Stimulated activated CD4-positive, alpha-beta T cell treated with anti-CD3 and anti-CD28 coated beads, Interleukin-2, amount 100 ng/mL, for 48 hours (primary cell): Measurements from ENCODE around the gene TFF3.
"Not testable (repeated sequence)": the region's sequence is repeated elsewhere in the genome, so short reads cannot be mapped to it uniquely, and the experiment has no call there.

Experiments
- DNase-seq, 2 donors: peaks; one replicate each; pipeline ENCODE4 v3.0.0-alpha.2; 2020

The TFF3 gene

DNA sequence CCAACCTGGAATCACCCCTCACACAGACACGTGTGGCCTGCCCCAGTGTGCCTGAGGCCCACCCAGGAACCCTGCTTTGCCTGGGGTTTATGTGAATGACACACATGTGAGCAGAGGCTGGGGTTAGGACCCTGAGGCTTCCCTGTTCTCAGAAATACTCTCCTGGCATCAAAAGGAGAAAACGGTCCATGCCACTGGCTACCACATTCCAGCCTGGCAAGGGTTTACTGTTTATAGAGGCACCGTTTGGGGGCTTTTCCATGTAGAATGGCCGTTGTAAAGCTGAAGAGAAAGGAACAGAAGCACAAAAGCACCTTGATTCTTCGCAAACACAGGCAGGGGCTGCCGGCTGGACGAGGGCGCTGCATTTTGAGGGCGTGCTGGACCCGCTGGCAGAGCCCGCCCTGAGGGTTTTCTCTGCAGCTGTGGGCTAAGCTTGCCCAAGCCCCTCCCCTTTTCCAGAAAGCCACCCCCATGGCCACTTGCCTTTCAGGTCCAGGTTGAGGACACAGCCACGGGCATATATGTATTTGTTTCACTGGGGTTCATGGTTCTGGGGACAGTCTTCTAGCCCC is 13.0 kb downstream of the TFF3 start:
- no peak for DNase-seq

DNA sequence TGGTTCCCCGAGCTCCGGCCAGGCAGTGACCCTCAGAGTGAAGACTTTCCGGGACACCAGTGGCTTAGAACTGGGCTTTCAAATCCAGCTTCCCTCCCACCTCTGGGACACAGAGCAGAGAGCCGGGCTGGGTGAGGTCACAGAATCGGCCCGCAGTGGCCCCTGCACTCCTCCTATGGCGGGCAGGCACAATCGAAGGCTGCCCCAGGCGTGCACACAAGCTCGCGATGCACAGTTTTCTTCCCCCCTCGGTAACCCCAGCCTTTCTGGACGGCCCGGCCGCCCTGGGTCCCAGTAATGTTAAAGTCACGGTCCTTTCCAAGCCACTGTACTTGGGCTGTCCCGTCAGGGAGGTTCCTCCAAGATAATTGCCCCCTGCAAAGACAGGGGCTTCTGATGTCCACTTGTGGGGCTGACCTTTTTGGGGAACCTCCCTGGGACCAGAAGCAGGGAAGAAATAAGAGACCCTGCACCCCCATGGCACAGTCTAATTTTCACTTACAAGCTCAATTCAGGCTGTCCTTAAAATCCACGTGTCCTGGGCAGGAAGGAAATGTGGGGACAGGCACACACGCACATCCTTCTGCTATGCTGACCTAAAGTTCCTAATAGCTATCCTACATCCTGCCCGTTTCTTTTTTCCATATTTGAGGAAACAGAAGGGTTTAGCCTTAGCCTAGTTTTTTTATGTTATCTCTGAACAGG is 13.7 kb downstream of the TFF3 start:
- DNase-seq, result no peak

DNA sequence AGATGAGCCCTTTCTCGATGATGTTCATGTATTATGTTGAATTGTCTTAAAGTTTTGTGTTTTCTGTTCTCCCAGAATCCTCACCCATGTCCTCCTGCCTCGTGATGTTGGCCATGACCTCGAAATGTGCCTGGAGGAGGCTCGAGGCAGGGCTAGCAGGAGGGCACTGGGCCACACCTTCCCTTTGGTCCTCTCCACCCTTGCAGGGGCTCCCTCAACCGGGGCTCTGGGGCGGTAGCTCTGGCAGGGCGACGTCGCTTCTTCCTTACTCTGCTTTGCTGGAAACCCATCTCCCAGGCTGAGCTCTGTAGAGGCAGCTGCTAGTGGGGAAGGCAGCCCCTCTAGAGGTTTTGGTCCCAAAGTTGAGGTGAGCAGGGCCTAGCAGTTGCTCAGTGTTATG is 14.3 kb downstream of the TFF3 start:
- DNase-seq, result no peak

DNA sequence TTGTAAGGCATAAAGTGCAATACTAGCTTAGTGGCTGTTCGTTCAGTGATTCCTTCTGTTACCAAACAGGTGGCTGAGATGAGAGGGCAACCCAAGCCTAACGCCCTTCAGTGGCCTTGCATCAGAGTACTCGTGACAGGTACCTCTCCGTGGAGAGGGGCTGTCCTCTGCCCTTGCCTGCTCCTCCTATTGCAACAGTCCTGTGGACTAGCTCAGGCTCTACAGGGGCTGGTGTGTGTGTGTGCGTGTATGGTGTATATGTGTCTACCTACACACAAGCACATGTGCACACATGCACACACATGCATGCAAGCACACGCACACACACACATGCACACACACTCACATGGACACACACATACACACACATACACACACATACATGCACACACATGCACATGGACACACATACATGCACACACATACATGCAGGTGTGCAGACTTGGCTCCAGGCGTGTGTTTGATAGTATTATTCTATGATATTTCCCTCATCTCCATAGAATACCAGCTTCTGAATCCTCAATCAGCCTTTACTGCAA is 15.1 kb downstream of the TFF3 start:
- no peak for DNase-seq

DNA sequence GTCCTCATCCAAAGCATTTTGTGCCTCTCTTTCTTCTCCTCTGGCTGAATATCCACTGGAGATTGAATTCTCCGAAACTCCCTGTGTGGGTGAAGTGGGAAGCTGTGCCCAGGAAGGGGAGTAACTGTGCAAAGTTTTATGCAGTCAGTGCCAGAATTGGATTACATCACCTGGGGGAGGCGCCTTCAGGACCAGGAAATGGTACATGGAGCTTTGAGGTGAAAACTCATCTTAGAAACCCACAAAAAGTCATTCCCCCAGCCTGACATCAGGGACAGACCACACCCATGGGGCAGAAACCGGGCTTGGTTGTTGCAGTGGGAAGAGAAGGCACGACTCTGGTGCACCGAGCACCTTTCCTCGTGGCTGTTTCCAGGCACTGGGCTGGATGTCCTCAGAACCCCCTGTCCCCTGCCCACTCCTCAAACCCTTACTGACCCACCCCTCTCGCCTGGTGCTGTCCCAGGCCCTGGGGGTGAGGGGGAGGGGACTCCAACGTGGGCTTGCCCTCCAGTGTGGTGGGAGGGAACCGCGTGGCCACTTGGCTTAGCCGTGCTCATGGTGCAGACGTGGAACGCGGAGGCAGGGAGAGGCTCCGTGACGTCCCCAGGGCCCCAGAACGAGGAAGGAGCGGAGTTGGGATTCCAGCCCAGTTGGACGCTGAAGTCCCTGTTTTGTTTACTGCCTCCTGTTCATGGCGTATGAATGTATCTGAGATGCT is 15.7 kb downstream of the TFF3 start:
- peak in 1 of 2 donors; percentile 19 for DNase-seq

DNA sequence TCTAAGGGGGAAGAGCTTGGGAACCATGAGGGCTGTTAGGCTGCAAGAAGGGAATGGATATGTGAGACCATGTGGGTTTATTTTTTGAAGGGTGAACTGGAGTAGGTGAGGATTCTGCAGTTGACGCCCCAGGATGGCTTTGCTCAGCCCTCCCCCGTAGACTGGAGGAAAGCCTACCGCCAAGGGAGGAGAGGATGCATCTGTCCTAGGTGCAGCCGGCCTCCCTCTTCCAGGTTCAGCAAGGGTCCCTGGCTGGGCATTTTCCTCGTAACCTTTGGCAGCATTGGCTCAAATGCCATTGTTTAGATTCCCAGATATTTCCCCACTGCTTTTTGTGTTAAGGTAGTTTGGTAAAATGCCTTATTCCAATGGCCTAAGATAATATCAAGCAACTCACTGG is 16.6 kb downstream of the TFF3 start:
- no peak for DNase-seq

DNA sequence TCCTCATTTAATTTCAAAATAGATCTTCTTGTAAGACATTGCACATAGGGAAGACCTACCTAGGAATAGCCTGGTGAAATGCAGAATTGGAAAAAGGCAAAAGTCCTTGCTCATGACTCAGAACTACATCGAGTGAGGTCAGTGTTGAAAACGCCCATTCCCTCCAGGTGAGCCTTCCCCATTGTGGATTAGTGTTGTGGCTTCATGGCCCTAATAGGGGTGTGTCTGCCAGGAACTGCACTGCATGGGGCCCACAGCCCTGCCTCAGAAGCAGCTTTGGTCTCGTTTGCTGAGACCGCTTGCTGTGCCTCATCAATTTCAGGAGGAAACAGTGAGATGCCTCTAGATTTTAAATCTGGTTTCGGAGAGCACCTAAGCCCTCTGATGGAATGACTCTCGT is 17.0 kb downstream of the TFF3 start:
- DNase-seq, result no peak

DNA sequence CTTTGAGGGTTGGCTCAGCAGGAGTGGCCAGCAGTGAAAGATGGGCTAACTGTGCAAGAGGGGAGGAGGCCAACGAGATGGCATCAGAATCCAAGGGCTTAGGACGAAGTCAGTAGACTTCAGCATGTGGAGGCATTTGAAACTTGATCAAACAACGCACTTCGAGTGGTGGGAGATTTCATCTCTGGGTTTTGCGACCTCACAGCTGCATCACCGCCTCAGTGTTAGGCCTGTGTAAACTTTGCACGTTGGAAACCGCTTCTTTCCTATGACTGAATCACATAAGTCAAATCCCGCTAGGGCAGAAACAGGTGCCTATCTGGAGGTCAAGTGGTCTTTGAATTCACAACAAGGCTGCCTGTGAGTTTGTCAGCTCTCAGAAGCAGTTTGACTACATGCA is 17.8 kb downstream of the TFF3 start:
- DNase-seq, result no peak

DNA sequence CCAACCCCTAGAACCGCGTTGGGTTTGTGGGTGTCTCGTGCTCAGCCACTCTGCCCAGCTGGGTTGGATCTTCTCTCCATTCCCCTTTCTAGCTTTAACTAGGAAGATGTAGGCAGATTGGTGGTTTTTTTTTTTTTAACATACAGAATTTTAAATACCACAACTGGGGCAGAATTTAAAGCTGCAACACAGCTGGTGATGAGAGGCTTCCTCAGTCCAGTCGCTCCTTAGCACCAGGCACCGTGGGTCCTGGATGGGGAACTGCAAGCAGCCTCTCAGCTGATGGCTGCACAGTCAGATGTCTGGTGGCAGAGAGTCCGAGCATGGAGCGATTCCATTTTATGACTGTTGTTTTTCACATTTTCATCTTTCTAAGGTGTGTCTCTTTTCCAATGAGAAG is 18.7 kb downstream of the TFF3 start:
- DNase-seq, result no peak

DNA sequence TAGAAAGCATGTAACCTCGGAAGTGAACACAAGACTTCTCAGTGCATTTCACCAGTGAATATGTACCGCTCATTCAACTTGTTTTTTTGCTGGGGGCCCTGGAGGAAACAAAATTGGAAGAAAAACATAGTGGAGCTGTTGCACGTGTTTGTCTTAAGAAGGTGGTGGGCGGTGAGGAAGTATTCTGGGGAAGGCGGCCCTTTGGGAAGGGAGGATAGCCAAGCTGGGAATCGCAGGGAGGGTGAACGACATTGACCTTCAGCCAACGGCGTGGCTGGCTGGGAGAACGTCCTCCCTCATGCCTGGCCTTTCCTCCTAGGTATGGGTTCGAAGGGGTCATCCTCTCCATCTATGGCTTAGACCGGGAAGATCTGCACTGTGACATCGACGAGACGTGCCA is 19.4 kb downstream of the TFF3 start:
- DNase-seq, result no peak

DNA sequence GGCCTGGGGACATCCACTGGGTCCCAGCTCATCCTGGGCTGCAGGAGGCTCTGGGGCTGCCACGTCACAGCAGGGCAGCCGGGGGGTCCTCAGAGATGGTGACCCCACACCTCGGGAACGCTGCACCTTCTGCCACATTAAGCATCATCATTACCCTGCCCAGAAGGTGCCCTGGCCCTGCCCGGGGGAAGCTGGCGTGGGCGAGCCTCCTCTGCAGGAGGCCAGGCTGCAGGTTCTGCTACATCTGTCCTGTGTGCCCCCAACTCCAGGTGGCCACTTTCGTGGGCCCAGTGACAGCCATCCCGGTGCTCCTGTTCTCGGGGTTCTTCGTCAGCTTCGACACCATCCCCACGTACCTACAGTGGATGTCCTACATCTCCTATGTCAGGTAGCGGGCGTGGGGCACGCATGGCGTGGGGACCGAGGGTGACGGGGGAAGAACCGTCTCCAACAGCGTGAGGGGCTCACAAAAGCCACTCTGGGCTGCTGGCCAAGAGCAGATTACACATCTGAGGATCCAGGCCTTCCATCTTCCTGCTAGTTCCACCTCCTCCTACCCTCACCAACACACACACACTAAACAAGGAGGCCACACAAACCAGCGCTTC is 20.8 kb downstream of the TFF3 start:
- DNase-seq, result no peak

DNA sequence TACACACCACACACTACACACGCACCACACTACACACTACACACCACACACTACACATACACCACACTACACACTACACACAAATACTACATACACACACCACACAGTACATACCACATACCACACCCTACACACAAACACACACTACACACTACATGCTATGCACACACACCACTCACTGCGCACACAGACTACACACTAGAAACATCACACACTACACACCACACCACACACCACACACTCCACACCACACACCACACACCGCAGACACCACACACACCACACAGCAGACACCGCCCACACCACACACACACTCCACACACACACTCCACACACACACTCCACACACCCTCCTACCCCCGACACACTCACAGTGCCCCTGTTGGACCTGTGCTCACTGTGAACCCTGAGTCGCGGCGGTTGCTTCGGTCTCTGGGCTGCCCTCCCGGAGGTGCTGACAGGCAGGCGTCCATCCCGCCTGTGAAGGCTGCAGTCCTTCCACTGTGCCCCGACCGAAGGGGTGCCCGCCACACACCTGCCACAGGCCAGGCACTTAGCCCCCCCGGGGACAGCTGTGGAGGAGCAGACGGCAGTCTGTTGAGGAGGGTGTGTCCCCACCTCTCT is 21.4 kb downstream of the TFF3 start:
- DNase-seq, result no peak

DNA sequence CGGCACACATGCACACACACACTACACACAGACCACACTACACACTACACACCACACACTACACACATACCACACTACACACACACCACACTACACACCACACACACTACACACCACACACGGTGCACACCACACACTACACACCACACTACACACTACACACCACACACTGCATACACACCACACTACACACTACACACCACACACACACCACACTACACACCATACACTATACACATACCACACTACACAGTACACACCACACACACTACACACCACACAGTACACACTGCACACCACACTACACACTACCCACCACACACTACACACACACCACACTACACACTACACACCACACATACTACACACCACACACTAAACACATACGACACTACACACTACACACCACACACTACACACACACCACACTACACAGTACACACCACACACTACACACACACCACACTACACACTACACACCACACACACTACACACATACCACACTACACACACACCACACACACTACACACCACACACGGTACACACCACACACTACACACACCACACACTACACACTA is 22.6 kb downstream of the TFF3 start:
- not testable (repeated sequence) for DNase-seq

DNA sequence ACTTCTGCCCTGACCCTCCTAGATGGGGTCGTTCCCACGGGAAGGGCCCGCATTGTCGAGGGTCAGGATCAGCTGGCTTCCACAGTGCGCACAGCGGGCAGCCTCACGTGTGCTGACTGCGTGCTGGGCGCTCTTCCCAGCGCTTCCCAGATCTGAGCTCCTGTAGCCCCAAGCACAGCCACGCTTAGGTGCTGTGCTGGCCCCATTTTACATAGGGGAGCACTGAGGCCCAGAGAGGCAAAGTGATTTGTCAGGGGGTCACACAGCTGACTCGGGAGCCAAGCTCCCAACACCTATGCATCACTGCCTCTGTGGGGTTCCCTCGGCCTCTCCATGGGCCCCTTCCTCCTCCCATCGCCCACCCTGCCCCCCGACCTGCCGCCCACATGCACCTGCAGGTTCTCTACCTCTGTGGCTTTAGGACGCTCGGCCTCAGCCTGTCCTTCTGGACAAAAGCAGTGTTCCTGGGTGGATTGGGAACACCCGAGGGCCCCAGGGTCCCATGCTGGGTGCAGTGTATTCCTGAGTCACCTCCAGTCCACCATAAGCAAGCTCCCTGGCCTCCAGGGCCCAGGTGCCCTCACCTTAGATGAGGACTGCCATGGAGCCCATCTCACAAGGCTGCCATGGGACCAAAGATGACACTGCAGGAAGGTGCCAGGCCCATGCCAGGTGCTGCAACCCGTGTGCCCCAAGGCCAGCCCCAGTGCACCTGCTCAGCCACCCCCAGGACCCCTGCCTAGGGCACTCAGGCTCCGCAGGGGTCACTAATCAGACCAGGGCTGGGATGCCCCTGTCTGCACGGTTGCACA is 23.3 kb downstream of the TFF3 start:
- DNase-seq, result no peak

DNA sequence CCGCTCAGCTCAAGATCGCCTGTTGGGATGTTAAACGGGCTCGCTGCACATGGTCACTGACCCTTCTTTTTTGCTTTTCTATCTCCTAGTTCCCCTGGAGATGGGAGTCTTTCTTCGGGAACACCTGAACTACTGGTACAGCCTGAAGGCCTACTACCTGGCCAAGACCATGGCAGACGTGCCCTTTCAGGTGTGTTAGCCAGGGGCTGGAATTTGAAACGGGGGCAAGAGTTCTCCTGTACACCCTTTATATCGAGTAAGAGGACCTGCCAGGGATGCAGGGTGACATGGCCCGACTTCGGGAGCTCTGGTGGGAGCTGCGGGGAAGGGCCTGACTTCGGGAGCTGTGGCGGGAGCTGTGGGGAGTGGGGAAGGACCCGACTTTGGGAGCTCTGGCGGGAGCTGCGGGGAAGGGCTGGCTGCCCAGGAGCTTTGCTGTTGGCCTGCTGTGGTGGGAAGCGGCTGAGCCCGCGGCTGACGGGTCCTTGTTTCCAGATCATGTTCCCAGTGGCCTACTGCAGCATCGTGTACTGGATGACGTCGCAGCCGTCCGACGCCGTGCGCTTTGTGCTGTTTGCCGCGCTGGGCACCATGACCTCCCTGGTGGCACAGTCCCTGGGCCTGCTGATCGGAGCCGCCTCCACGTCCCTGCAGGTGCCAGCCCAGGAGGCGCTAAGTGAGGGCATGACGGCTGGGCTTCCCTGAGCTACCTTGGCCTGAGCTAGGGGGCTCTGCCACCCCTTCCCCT is 24.0 kb downstream of the TFF3 start:
- no peak for DNase-seq

DNA sequence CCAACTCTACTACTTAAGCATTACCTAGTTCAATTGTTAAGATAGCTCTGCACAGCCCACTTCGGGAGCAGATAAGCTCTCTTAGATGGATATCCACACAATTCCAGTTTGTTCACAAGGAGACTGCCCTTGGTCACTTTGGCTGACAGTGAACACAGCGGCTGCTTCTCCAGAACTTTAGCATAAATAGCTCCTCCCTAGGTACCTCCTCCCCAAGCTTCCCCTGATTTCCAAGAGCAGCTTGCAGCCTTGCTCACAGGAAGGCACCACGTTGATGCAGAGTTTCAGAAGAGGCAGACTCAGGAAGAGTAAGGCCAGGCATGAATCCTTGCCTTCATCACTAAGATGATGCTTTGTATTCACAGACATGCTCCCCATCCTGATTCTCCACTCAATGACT is 24.7 kb downstream of the TFF3 start:
- no peak for DNase-seq

DNA sequence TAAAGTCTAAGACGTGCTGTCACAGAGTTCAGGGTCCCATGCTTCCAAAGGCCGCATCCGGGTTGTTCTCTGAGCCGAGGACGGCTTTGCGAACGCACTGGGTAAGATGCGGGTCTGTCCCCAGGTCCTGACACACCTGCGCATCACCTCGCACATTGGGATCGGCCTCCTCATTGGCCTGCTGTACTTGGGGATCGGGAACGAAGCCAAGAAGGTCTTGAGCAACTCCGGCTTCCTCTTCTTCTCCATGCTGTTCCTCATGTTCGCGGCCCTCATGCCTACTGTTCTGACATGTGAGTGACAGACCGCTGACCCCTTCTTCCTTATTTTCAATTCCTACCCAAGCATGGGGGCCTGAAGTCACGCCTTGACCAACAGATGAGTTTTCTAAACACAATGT is 25.3 kb downstream of the TFF3 start:
- DNase-seq, result no peak

DNA sequence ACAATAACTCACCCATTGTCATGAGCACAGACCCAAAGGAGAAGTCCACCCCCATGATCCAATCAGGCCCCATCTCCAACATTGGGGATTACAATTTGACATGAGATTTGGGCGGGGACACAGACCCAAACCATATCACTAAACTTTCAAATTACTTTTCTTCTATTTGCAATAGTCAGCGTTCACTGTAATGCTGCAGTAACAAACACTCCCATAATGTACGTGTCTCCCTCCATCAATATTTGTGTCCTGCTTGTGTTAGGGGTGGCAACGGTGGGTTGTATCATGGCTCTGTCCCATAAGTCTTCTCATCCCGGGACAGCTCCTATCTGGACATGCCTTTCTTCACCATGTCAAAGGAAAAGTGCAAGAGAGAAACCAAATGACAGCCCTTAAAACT is 26.2 kb downstream of the TFF3 start:
- no peak for DNase-seq

DNA sequence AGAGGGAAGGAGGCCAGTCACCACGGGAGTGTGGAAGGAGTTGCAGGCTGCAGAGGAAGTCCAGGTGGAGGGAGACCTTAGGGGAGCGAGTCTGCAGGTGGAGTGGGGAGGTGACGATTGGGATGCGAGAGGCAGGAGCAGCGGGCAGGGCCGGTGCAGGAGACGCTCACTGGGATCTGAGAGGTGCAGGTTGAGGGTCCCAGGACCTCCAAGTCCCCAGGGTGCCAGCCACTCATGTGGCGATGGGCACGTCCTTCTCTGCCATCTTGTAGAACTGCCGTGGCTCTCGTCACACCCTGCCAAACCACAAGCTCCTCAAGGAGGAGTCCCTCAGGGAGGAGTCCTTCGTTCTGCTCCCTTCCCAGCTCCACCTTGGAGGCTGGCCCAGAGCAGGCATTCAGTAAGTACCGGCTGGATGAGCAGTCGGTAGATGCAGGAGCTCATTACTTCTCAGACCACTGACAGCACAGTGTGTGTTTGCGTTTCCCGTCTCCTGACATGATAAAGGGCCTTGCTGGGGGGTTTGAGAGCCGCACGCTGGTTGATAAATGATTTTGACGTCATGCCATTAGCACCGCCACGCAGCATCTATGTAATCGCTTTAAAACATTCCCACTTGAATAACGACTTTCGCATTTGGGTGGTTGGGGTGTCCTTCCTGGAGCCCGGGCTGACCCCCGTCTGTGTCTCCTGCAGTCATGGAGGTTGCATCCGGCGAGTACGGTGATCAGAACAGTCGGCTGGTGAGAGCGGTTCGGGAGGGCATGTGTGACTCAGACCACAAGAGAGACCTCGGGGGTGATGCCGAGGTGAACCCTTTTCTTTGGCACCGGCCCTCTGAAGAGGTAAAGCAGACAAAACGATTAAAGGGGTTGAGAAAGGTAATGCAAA is 27.8 kb downstream of the TFF3 start:
- no peak for DNase-seq

DNA sequence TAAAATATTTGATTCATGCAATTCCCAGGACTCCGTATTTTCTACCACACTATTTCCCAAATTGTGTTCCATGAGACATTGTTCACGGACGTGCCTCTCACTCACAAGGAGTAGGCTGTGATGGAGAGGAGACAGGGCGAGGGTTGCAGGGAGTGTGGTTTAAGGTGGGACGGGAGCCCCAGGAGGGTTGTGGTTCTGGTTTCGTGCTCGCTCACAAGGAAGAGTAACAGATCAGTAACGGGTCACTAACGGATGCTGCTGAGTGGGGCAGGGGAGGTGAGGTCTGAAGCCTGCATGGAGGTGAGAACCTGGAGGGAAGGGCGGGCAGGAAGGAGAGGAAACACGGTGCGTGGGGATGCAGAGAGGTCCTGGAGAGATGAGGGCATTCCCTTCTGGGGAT is 28.8 kb downstream of the TFF3 start:
- DNase-seq, result no peak
